NB4 (cell line): ENCODE measurements around the gene PLEKHG1.

ENCODE experiments used
- CTCF ChIP-seq: IDR thresholded peaks from one replicate; pipeline ENCODE4 v1.5.1; 2012; ENCODE audit warnings: low read depth, low read length
- MYC ChIP-seq: IDR thresholded peaks from 2 replicates; pipeline ENCODE4 v1.6.1; 2011; ENCODE audit warnings: low read depth, low read length
- POLR2A ChIP-seq: IDR thresholded peaks from 2 replicates; pipeline ENCODE4 v1.6.1; 2011; ENCODE audit warnings: mild to moderate bottlenecking; ENCODE audit not compliant: insufficient read length; ENCODE audit errors: extremely low read depth
- TF ChIP-seq, protein P1 (sequence below): IDR thresholded peaks from 2 replicates; pipeline ENCODE4 v1.6.1; 2011; ENCODE audit warnings: low read depth, low read length

DNA sequence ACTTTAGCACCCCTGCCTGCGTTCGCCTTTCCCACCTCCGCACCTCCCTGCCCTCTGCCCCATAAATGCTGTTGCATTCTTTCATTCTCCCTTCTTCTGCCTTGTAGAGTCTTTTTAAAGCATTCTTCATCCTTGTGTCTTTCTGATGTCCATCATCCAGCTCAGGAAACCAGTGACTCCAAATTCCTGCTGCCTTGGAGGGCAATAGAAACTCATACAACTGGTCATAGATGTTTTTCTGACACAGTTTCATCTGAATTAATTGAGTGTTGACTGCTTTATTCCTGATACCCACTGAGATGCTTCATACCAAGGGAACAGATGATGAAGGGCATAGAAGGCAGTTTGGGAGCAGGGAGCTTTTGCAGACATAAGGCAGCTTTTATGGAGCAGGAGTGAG lies 19.6 kb downstream of the PLEKHG1 start:
- TF ChIP-seq CTCF (no peak), MYC (no peak), POLR2A (no peak)
- TF ChIP-seq, protein P1, sequence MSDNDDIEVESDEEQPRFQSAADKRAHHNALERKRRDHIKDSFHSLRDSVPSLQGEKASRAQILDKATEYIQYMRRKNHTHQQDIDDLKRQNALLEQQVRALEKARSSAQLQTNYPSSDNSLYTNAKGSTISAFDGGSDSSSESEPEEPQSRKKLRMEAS, result no peak
